Sciatic nerve (tissue), 2 donors: ENCODE results near the gene CMTM8. TPM values are rescaled to one million over a fixed set of nuclear protein-coding genes. Genes with fewer than 3 reads are reported as not detected.

Source experiments
- ATAC-seq: fragments of 200-7000 bp; cut with Tn5 transposase; one replicate; pipeline ENCODE4 v1.9.1; 2020; ENCODE audit warnings: mild to moderate bottlenecking, moderate library complexity
- DNase-seq: peaks from one replicate; pipeline ENCODE4 v3.0.0-alpha.2; 2020; ENCODE audit warnings: low spot score
- intact Hi-C: fragments of 100-400 bp; cut with DNase I; formaldehyde crosslinking; loops from one replicate; pipeline ENCODE4 v1.14.2; 2022
- total RNA-seq: library from RNA; stranded (reverse); fragmentation: NEBNext Ultra II Directional; extraction: Animal tissue kit (Norgen Biotek cat#: 25700); gene quantifications from one replicate; pipeline ENCODE4 v1.2.1, GENCODE V29; 2021
- donor health status: DM: no; HTN: no; CAD: no.
- donor health status: DM: no; HTN: no; CAD: no.

The CMTM8 gene
- total RNA-seq, 1 donor from 2014 or later, result 7.6 TPM

DNA sequence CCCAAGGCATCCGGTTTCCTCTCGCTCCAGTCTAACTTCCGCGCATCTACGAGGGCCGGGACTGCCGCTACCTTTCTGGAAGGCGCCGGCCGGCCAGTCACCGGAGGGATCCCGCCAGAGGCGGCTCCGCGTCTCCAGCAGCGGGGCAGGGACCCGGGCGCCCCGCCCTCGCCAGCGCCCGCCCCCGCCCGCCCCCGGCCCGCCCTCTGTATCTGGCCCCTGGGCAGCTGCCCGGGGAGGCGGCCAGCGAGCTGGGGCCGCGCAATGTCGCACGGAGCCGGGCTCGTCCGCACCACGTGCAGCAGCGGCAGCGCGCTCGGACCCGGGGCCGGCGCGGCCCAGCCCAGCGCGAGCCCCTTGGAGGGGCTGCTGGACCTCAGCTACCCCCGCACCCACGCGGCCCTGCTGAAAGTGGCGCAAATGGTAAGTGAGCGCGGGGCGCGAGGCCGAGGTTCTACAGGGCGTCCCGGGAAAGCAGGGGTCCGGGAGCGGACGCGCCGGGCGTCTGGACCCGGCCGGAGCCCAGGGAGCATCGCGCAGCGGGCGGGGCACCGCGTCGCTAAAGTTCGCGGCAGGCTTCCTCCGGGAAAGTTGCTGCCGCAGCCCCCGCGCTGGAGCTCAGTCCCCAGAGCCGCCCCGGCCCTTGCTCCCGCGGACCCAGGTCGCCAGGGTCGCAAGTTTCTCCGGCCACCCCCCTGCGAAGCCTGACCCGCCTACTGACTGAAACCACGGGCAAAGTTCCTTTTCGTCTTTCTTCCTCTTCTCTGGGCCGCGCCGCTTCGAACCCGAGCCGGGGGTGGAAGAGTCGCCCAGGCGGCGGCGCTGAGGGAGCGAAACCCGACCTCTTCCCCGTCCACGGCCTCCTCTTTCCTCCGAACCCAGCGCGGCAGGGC is 153.4 kb downstream of the CMTM8 start, which contains the start of gene CMTM7:
TSS of gene CMTM7 (plus strand) at position 211 of the 893 bp plus-strand sequence. CDS start at position 265, 54 bp downstream.
- ATAC-seq (peak; percentile 81), DNase-seq (peak; percentile 82)
- intact Hi-C loops, result loop anchor here (10.0 kb wide), 1 partner anchor 73 kb away; no protein-coding TSS in a partner anchor

GRCh38 chr3:32392536-32393302 is 154.2 kb downstream of the CMTM8 start:
- intact Hi-C loops, result loop anchor here (10.0 kb wide), 1 partner anchor 72 kb away; no protein-coding TSS in a partner anchor
- ATAC-seq (peak; percentile 86), DNase-seq (peak; percentile 75)

DNA sequence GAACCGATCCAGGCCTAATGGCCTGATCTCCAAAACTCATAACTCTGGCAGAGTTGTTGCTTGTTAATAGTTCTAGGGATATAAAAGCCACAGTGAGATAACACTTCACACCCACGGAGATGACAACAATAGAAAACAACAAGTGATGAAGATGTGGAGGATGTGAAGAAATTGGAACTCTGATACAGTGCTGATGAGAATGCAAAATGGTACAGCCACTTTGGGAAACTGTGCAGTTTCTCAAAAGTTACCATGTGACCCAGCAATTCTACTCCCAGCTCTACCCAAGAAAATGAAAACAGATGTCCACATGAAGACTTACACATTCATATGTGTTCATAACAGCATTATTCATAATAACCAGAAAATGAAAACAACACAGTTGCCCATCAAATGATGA is 157.0 kb downstream of the CMTM8 start:
- DNase-seq (no peak), ATAC-seq (no peak)
- intact Hi-C loops, result loop anchor here (10.0 kb wide), 1 partner anchor 69 kb away; no protein-coding TSS in a partner anchor

- DNase-seq (no peak), ATAC-seq (no peak)
- intact Hi-C loops, result loop anchor here (10.0 kb wide), 1 partner anchor 67 kb away; no protein-coding TSS in a partner anchor
Measured at GRCh38 chr3:32397941-32398340, 159.5 kb downstream of the CMTM8 start.

DNA sequence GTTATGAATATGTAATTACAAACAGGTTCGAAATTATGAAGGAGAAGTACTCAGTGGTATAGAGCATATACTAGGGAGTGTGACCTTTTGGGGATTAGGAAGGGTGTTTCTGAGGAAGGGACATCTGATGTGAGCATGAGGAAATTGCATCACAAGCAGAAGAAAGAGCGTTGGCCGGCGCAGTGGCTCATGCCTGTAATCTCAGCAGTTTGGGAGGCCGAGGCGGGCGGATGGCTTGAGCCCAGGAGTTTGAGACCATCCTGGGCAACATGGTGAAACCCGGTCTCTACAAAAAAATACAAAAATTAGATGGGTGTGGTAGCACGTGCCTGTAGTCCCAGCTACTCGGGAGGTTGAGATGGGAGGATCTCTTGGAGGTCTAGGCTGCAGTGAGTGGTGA is 160.1 kb downstream of the CMTM8 start:
- ATAC-seq, result peak; percentile 14
- no peak for DNase-seq
- intact Hi-C loops, result loop anchor here (10.0 kb wide), 1 partner anchor 66 kb away; no protein-coding TSS in a partner anchor

DNA sequence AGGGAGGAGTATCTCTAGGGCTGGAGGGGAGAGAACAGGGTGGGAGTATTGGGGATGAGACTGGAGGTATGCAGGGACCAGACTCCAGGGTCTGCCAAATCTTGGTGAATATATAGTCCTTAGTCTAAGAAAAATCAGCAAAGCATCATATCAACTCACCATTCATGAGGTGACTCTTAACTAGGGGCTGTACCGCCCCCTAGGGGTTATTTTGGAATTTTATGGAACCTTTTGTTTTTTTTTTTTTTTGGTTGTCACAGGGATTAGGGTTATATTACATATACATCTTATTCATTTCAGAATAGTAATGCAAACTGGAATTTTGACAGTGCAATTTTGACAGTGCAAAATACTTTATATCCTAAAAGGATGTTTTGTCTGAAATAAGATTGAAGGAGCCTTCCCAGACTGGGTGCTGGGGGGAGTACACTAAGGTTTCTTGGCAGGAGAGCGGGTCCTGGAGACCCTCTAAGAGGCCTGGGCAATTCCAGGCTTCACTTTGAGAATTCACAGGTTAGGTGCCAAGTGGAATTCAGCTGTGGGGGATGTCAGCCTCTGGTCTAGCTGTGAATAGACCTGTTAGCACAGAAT is 160.6 kb downstream of the CMTM8 start:
- DNase-seq (no peak), ATAC-seq (peak; percentile 37)
- intact Hi-C loops, result loop anchor here (10.0 kb wide), 1 partner anchor 66 kb away; no protein-coding TSS in a partner anchor

GRCh38 chr3:32401126-32401525 is 162.6 kb downstream of the CMTM8 start:
- ATAC-seq (no peak), DNase-seq (no peak)
- intact Hi-C loops, result no loop called here

DNA sequence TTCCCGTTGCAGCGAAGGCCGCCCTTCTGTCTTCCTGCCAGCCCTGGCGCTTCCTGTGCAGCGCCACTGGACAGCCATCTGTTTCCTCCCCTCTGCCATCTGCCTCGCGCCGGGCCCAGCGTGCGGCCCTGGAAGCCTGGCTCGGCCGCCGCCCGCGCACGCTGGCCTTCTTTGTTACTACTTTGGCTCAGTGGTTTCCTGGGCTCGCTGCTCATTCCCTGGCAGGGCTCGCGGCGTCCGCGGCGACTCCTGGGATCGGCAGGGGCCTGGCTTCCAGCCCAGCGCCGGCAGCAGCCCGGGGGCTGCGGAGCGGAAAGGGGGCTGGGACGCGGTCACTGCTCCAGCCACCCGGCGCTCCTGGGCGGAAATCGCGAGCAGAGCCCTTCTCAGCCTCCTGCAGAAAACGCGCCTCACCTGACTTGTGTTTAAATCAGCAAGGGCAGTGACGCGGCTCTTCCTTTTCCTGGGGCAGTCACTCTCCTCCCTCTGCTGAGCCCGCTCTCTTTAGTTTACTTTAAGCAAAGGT is 163.1 kb downstream of the CMTM8 start:
- intact Hi-C loops, result no loop called here
- peak; percentile 88 for ATAC-seq
- peak; percentile 83 for DNase-seq

- intact Hi-C loops, result no loop called here
- no peak for ATAC-seq
- no peak for DNase-seq
Measured at GRCh38 chr3:32403663-32404062, 165.2 kb downstream of the CMTM8 start.

DNA sequence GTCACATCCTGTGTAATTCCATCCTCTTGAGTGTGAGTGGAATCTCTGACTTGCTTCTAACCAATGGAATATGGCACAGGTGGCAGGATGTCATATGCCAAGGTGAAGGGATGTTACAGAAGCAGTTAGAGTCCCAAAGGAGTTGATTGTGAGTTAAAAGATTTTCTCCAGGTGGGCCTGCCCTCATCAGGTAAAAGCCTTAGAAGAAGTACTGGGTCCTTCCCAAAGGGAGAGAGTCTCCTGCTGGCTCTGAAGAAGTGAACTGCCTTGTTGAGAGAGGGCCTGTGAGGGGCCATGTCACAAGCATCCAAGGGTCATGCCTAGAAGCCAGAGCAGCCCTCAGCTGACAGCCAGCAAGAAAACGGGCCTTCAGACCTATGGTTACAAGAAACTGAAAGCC is 166.2 kb downstream of the CMTM8 start:
- DNase-seq (no peak), ATAC-seq (no peak)
- intact Hi-C loops, result no loop called here

DNA sequence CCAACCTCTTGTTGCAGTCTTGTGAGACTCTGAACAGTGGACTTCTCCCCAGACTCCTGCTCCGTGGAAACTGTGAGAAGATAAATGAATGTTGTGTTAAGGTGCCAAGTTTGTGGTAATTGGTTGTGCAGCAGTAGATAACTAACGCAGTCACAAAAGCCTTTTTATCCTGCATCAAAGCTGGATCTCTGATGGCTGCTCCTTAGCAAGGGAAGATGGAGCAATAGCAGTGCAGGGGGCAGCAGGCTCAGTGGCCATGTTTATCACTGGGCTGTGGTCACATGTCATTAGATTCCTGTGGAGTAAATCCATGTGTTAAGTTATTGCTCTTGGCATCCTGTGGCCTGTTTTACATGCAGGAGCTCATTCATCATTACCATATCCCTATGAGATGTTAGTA is 166.7 kb downstream of the CMTM8 start:
- no peak for ATAC-seq
- DNase-seq, result no peak
- intact Hi-C loops, result no loop called here

DNA sequence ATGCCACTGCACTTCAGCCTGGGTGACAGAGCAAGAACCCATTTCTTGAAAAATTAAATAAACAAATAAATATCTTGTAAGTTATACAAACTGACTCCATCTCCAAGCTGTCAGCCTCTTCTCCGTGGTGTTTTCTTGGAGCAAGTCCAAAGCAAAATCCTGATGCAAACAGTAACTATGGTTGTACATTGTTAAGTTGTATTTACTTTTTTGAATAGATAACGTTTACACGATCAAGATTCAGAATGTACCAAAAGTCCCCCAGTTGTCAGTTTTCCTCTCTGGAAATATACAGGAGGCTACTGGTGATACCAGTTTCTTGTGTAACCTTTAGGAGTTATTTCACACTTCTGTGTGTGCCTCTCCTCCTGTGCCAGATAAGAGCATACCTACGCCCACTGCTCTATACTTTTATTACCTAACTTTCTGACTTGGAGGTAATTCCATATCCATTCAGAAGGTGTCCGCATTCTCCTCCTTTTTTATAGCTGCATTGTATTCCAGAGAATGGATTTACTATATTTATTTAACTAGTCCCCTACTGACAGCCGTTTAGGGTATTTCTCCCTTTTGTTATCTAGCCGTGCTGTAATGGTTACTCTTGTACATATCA is 167.3 kb downstream of the CMTM8 start:
- no peak for DNase-seq
- no peak for ATAC-seq
- intact Hi-C loops, result no loop called here

- intact Hi-C loops, result no loop called here
- DNase-seq (no peak), ATAC-seq (peak; percentile 39)
Measured at GRCh38 chr3:32406486-32407408, 168.3 kb downstream of the CMTM8 start.

DNA sequence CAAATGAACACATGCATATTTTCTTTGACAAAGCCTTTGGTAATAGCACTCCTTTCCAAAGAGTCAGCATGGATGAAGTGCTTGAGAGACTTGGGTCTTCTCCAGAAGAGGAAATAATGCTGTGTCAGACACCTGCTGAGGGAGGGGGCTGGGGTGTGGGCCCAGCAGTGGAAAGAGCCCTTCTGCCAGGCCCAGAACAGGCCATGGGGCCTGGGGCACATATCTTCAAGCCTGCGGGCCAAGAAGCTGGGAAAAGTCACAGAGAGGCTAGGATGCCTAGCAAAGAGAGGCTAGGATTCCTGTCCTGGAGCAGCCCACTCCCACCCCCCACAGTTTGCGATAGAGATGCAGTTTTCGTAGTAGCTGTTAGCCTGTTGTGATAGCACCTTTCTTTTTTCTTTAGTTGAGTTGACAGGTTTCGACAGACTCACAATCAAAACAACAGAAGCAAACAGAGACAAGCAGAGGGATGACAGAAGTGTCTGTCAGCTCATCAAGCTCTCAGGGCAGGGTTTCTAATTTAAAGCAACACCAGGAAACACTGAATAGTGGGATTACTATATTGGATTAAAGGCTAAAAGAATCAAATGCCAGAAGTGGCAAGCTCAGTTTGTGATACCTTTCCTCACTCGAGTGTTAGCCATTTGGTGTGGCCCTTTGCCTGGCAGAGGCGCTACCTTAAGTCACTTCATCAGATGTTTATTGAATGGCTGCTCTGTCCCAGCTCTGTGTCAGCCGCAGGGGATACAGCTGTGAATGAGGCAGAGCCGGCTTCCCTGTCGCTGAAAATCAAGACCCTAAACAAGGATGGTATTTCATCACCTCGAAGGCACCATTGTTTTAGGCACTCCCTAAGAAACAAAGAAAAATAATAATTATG is 172.1 kb downstream of the CMTM8 start:
- DNase-seq (no peak), ATAC-seq (no peak)
- intact Hi-C loops, result no loop called here

DNA sequence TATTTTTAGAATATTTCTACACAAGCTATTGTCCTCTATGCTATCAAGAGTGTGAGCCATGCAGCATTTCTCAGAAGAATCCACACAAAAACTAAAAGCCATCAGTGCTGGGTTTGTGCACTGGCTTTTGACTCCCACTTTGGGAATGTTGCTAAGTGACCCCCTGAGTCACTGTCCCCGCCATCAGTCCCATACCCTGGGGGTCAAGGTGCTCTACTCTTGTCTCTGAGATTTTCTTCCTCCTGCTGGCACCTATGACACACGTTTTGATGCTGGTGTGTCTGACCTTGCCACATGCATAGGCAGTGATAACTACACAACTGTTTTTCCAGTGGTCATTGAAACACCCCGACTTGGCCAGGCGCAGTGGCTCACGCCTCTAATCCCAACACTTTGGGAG is 173.0 kb downstream of the CMTM8 start:
- no peak for DNase-seq
- no peak for ATAC-seq
- intact Hi-C loops, result no loop called here

GRCh38 chr3:32412887-32413286 is 174.4 kb downstream of the CMTM8 start:
- ATAC-seq, result no peak
- intact Hi-C loops, result no loop called here

More at GRCh38 chr3:32412887-32413286, 174.4 kb downstream of the CMTM8 start:
- DNase-seq, result no peak
